ENCODE data around the gene DIP2B. TPM values are rescaled to one million over a fixed set of nuclear protein-coding genes. Genes with fewer than 3 reads are reported as not detected.
A peak's percentile ranks its signal among the peaks of the same experiment; 100 is the strongest.
"Not testable (repeated sequence)": the region's sequence is repeated elsewhere in the genome, so short reads cannot be mapped to it uniquely, and the experiment has no call there.

Gene DIP2B
- total RNA-seq, 6 donors from 2014 or later: 26.1 to 54.5 (median 29.4) TPM

- no peak for ATAC-seq (ENCODE audit: low FRiP score in 2 of 2)
- TF ChIP-seq POLR2AphosphoS5 (IDR thresholded peaks at IDR 0.05) (no peak), POLR2A (IDR thresholded peaks at IDR 0.05) (no peak), CTCF (IDR thresholded peaks at IDR 0.05) (no peak), EP300 (IDR thresholded peaks at IDR 0.05) (no peak)
- DNase-seq: no peak
- Histone ChIP-seq H3K36me3 (no peaks in the 10 kb centered on the region), H3K9me3 (no peaks in the 10 kb centered on the region), H3K4me1 (peaks cover 18 to 54% (median 31%) of the 10 kb centered on the region in 4 donors), H3K27me3 (no peaks in the 10 kb centered on the region), H3K4me3 (no peak overlapping the region), H3K27ac (peak overlapping the region; percentile 45 to 58 (median 57))
- WGBS, 2 donors: 69 to 70% methylated on average over 7 to 8 of the region's 8 CpGs
These were observed 15.8 kb downstream of the DIP2B start for GRCh38 chr12:50520416-50521207.

GRCh38 chr12:50521781-50522180, 17.0 kb downstream of the DIP2B start:
- not testable (repeated sequence) for H3K27me3 ChIP-seq; H3K9me3 ChIP-seq; ATAC-seq (ENCODE audit: low FRiP score in 2 of 2); DNase-seq; H3K4me3 ChIP-seq; H3K36me3 ChIP-seq
- Histone ChIP-seq H3K4me1 (peaks cover 16 to 56% (median 30%) of the 10 kb centered on the region in 4 donors), H3K27ac (peak overlapping the region in 1 of 4 donors; percentile 14)
- WGBS, 2 donors: 95 to 96% methylated on average over 4 of the region's 4 CpGs

GRCh38 chr12:50523772-50524171, 19.0 kb downstream of the DIP2B start:
- peaks cover 7 to 37% (median 15%) of the 10 kb centered on the region in 4 donors for H3K4me1 ChIP-seq
- WGBS, 2 donors: 96% methylated on average over 1 of the region's 1 CpG

GRCh38 chr12:50524621-50525020, 19.8 kb downstream of the DIP2B start:
- TF ChIP-seq EP300 (IDR thresholded peaks at IDR 0.05): no peak
- no peak for TF ChIP-seq POLR2AphosphoS5 (IDR thresholded peaks at IDR 0.05)
- no peak for TF ChIP-seq CTCF (IDR thresholded peaks at IDR 0.05)
- TF ChIP-seq POLR2A (IDR thresholded peaks at IDR 0.05): no peak
- Histone ChIP-seq H3K9me3 (no peaks in the 10 kb centered on the region), H3K27ac (no peak overlapping the region), H3K27me3 (no peaks in the 10 kb centered on the region), H3K4me1 (peaks cover 7 to 38% (median 11%) of the 10 kb centered on the region in 4 donors), H3K36me3 (no peaks in the 10 kb centered on the region), H3K4me3 (no peak overlapping the region)
- ATAC-seq (ENCODE audit: low FRiP score in 2 of 2) (no peak), DNase-seq (no peak)
- 96 to 100% methylated on average over 2 of the region's 2 CpGs for WGBS, 2 donors

More at GRCh38 chr12:50523772-50524171, 19.0 kb downstream of the DIP2B start:
- DNase-seq (no peak), ATAC-seq (ENCODE audit: low FRiP score in 2 of 2) (no peak)
- no peak overlapping the region for H3K4me3 ChIP-seq
- no peak overlapping the region for H3K27ac ChIP-seq
- no peaks in the 10 kb centered on the region for H3K27me3 ChIP-seq
- H3K9me3 ChIP-seq: no peaks in the 10 kb centered on the region
- TF ChIP-seq CTCF (IDR thresholded peaks at IDR 0.05): no peak
- TF ChIP-seq POLR2AphosphoS5 (IDR thresholded peaks at IDR 0.05): no peak
- no peak for TF ChIP-seq EP300 (IDR thresholded peaks at IDR 0.05)
- TF ChIP-seq POLR2A (IDR thresholded peaks at IDR 0.05): no peak
- H3K36me3 ChIP-seq: no peaks in the 10 kb centered on the region

GRCh38 chr12:50525422-50525821, 20.6 kb downstream of the DIP2B start:
- peaks cover 3 to 32% (median 9%) of the 10 kb centered on the region in 4 donors for H3K4me1 ChIP-seq
- no peaks in the 10 kb centered on the region for H3K36me3 ChIP-seq
- no peaks in the 10 kb centered on the region for H3K27me3 ChIP-seq
- no peak for TF ChIP-seq POLR2AphosphoS5 (IDR thresholded peaks at IDR 0.05)
- no peak for TF ChIP-seq POLR2A (IDR thresholded peaks at IDR 0.05)
- H3K9me3 ChIP-seq: no peaks in the 10 kb centered on the region
- no peak for DNase-seq
- H3K4me3 ChIP-seq: no peak overlapping the region
- WGBS, 2 donors: 96 to 98% methylated on average over 2 of the region's 2 CpGs
- H3K27ac ChIP-seq: no peak overlapping the region
- ATAC-seq (ENCODE audit: low FRiP score in 2 of 2): no peak

GRCh38 chr12:50527359-50527726, 22.6 kb downstream of the DIP2B start:
- no peak overlapping the region for H3K27ac ChIP-seq
- TF ChIP-seq POLR2AphosphoS5 (IDR thresholded peaks at IDR 0.05) (no peak), EP300 (IDR thresholded peaks at IDR 0.05) (no peak), POLR2A (IDR thresholded peaks at IDR 0.05) (no peak), CTCF (IDR thresholded peaks at IDR 0.05) (no peak)
- H3K9me3 ChIP-seq: no peaks in the 10 kb centered on the region
- peaks cover 5 to 33% (median 13%) of the 10 kb centered on the region in 4 donors for H3K4me1 ChIP-seq
- DNase-seq (no peak), ATAC-seq (ENCODE audit: low FRiP score in 2 of 2) (no peak)
- no peaks in the 10 kb centered on the region for H3K27me3 ChIP-seq
- no peaks in the 10 kb centered on the region for H3K36me3 ChIP-seq
- WGBS, 2 donors: 97% methylated on average over 5 of the region's 5 CpGs
- H3K4me3 ChIP-seq: no peak overlapping the region

Measured in upper lobe of left lung (tissue), 6 donors.